ENCODE results near the gene ACSL4. TPM values are rescaled to one million over a fixed set of nuclear protein-coding genes. Genes with fewer than 3 reads are reported as not detected.

Gene ACSL4
- polyA plus RNA-seq, 1 of the 3 experiments (the other 2 are of a cell fraction) = 18.1 TPM

- Histone ChIP-seq H3K4me1 (ENCODE audit: control insufficient read depth in 1 of 2, insufficient read depth in 2 of 2, low read depth in 1 of 2, low read length in 1 of 2) (no peaks in the 10 kb centered on the region), H3K79me2 (ENCODE audit: insufficient read depth) (no peaks in the 10 kb centered on the region), H3K9me2 (no peaks in the 10 kb centered on the region), H3K36me3 (replicated peaks in 1 of 2; ENCODE audit: control insufficient read depth in 1 of 2, insufficient read depth in 2 of 2, low read length in 1 of 2) (no peaks in the 10 kb centered on the region), H3K9me3 (peaks cover 2% of the 10 kb centered on the region; the same call in 1 of the 2 replicates), H3K9ac (no peak overlapping the region), H3K4me3 (ENCODE audit: low read depth in 2 of 2, low read length in 1 of 2) (no peak overlapping the region), H2AFZ (ENCODE audit: low read depth) (no peak overlapping the region), H4K20me1 (ENCODE audit: insufficient read depth) (no peaks in the 10 kb centered on the region), H3K27ac (ENCODE audit: low read depth in 2 of 2, low read length in 1 of 2) (no peak overlapping the region), H3K4me2 (no peak overlapping the region), H3K27me3 (ENCODE audit: insufficient read depth) (no peaks in the 10 kb centered on the region), H3F3A (replicated peaks; ENCODE audit: insufficient read depth) (no peaks in the 10 kb centered on the region)
- POLR2A ChIA-PET = no interaction called here
- 11% methylated on average over 2 of the region's 2 CpGs for WGBS (ENCODE audit: low lambda C conversion rate)
- CTCF ChIA-PET = no interaction called here
- no peak for DNase-seq
- TF ChIP-seq TCF12 (IDR thresholded peaks at IDR 0.05) (no peak), EP300 (IDR thresholded peaks at IDR 0.05; ENCODE audit: borderline replicate concordance in 1 of 2, low read depth in 1 of 2, low read length in 1 of 2) (no peak)
These were observed 37.7 kb upstream of the ACSL4 start for GRCh38 chrX:109770780-109771179.

GRCh38 chrX:109760922-109761250 is 27.8 kb upstream of the ACSL4 start:
- no peak overlapping the region for H3K4me3 ChIP-seq (ENCODE audit: low read depth in 2 of 2, low read length in 1 of 2)
- no peaks in the 10 kb centered on the region for H4K20me1 ChIP-seq (ENCODE audit: insufficient read depth)
- no peaks in the 10 kb centered on the region for H3K9me2 ChIP-seq
- no peak overlapping the region for H2AFZ ChIP-seq (ENCODE audit: low read depth)
- H3K9me3 ChIP-seq = no peaks in the 10 kb centered on the region
- no peaks in the 10 kb centered on the region for H3K79me2 ChIP-seq (ENCODE audit: insufficient read depth)
- H3K4me1 ChIP-seq (ENCODE audit: control insufficient read depth in 1 of 2, insufficient read depth in 2 of 2, low read depth in 1 of 2, low read length in 1 of 2) = peaks cover 0 to 2% of the 10 kb centered on the region in 2 experiments; a peak in 1 of 4 replicates
- ChIA-PET CTCF (interaction anchor here (1.1 to 1.5 kb wide), 3 partner anchors 11 to 130 kb away, joined by 3 to 5 read pairs (median 3); no protein-coding TSS in a partner anchor), POLR2A (no interaction called here)
- no peak overlapping the region for H3K9ac ChIP-seq
- no peak for TF ChIP-seq MAX (IDR thresholded peaks at IDR 0.05; ENCODE audit: low read depth)
- no peak for TF ChIP-seq TEAD4 (IDR thresholded peaks at IDR 0.05; ENCODE audit: borderline replicate concordance, insufficient read depth)
- no peak for TF ChIP-seq ELF1 (IDR thresholded peaks at IDR 0.05)
- no peak for TF ChIP-seq NFIC (IDR thresholded peaks at IDR 0.05; ENCODE audit: borderline replicate concordance)
- TF ChIP-seq TAF1 (IDR thresholded peaks at IDR 0.05; ENCODE audit: borderline replicate concordance, low read depth, low read length) = no peak
- TF ChIP-seq, protein P1, sequence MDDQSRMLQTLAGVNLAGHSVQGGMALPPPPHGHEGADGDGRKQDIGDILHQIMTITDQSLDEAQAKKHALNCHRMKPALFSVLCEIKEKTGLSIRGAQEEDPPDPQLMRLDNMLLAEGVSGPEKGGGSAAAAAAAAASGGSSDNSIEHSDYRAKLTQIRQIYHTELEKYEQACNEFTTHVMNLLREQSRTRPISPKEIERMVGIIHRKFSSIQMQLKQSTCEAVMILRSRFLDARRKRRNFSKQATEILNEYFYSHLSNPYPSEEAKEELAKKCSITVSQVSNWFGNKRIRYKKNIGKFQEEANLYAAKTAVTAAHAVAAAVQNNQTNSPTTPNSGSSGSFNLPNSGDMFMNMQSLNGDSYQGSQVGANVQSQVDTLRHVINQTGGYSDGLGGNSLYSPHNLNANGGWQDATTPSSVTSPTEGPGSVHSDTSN (IDR thresholded peaks at IDR 0.05) = no peak
- TF ChIP-seq, protein P2, sequence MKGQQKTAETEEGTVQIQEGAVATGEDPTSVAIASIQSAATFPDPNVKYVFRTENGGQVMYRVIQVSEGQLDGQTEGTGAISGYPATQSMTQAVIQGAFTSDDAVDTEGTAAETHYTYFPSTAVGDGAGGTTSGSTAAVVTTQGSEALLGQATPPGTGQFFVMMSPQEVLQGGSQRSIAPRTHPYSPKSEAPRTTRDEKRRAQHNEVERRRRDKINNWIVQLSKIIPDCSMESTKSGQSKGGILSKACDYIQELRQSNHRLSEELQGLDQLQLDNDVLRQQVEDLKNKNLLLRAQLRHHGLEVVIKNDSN (IDR thresholded peaks at IDR 0.05; ENCODE audit: borderline replicate concordance, low read depth) = no peak
- no peak for TF ChIP-seq USF2 (IDR thresholded peaks at IDR 0.05; ENCODE audit: borderline replicate concordance, low read depth, low read length)
- TF ChIP-seq FOXJ3 (CRISPR knock-in tag; IDR thresholded peaks at IDR 0.05) = no peak
- TF ChIP-seq RFX5 (IDR thresholded peaks at IDR 0.05; ENCODE audit: low read length) = no peak
- TF ChIP-seq IRF3 (IDR thresholded peaks at IDR 0.05; ENCODE audit: low read depth, low read length) = no peak
- no peak for TF ChIP-seq FOSL2 (IDR thresholded peaks at IDR 0.05; ENCODE audit: borderline replicate concordance, low read depth)
- TF ChIP-seq EZH2phosphoT487 (IDR thresholded peaks at IDR 0.05; ENCODE audit: borderline replicate concordance, low read depth) = no peak
- no peak for TF ChIP-seq TCF12 (IDR thresholded peaks at IDR 0.05)
- TF ChIP-seq SMC3 (IDR thresholded peaks at IDR 0.05; ENCODE audit: low read depth, low read length) = no peak
- TF ChIP-seq SIN3A (IDR thresholded peaks at IDR 0.05; ENCODE audit: borderline replicate concordance, low read depth, low read length) = no peak
- TF ChIP-seq FOXM1 (IDR thresholded peaks at IDR 0.05; ENCODE audit: low read depth) = no peak
- no peak for TF ChIP-seq ZBTB33 (IDR thresholded peaks at IDR 0.05; ENCODE audit: borderline replicate concordance, low read depth)
- TF ChIP-seq RXRA (IDR thresholded peaks at IDR 0.05; ENCODE audit: borderline replicate concordance, low read depth) = no peak
- no peak for TF ChIP-seq NRF1 (IDR thresholded peaks at IDR 0.05; ENCODE audit: low read depth, low read length)
- no peak overlapping the region for H3K4me2 ChIP-seq
- no peak for DNase-seq
- H3F3A ChIP-seq (replicated peaks; ENCODE audit: insufficient read depth) = no peaks in the 10 kb centered on the region
- H3K36me3 ChIP-seq (replicated peaks in 1 of 2; ENCODE audit: control insufficient read depth in 1 of 2, insufficient read depth in 2 of 2, low read length in 1 of 2) = no peaks in the 10 kb centered on the region
- H3K27me3 ChIP-seq (ENCODE audit: insufficient read depth) = no peaks in the 10 kb centered on the region
- H3K27ac ChIP-seq (ENCODE audit: low read depth in 2 of 2, low read length in 1 of 2) = no peak overlapping the region
- WGBS (ENCODE audit: low lambda C conversion rate) = 38% methylated on average over 2 of the region's 2 CpGs

Measured in SK-N-SH (cell line).